HG03460 (cell line): Measurements from ENCODE around the gene SRC.

Source experiments
- ATAC-seq: cut with Tn5 transposase; IDR thresholded peaks from one replicate; pipeline ENCODE4 v1.9.1; 2021; ENCODE audit not compliant: unreplicated experiment

The SRC gene

DNA sequence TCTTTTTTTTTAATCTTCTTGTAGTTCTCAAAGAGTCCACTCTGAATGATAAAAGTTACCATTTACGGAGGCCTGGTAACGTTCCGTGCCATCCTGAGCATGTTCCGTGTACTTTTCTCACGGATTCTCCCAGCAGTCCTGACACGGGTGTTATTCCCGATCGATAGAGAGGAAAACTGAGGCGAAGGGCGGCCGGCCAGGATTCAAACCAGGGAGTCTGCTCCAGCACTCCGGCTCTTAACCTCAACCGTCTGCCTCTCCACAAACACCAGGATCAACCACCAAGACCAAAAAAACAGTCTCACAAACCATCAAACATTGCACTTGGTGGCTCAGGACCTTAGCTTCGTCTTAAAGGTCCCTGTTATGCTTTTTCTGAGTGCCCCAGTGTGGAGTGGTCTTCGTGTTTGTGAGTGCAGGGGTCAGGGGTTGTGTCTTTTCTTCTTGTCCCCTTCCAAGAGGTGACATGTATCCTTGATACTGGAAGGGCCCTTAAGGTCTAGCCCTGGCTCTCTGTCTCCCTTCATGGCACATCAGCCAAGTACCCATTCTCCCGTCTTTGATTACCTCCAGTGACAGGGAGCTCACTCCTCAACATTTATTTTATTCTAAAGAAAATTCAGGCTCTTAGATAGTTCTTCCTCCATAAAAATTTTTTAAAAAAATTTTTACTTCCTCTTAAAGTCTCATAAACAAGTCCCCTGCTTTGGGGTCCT is 35.1 kb downstream of the SRC start:
- ATAC-seq, result no peak

GRCh38 chr20:37381621-37382471 is 35.9 kb downstream of the SRC start:
- ATAC-seq, result no peak

DNA sequence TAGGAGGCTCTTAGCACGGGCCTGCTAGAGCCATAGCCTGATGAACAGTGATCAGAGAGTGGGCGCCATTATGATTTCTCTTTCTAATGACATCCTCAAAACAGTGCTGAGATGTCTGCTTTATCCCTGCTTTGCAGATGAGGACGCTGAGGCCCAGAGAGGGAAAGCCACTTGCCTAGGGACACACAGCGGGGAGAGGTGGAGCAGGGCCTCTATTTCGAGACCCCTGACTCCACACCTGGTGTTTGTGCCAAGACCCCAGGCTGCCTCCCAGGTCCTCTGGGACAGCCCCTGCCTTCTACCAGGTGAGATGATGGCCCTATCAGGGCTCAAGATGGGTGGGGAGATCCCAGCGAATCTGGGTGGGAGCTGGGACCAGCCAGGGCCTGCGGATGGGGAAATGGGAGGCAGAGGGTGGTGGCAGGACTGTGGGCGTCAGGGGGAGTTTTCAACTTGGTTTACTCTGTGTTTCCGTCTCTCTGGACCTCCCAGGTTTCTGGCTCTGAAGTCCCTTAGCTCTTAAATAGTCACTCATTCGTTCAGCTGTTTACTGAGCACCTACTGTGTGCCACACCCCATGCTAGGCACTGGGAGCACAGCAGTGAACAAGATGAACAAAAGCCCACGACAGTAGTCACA is 36.7 kb downstream of the SRC start:
- ATAC-seq, result no peak

DNA sequence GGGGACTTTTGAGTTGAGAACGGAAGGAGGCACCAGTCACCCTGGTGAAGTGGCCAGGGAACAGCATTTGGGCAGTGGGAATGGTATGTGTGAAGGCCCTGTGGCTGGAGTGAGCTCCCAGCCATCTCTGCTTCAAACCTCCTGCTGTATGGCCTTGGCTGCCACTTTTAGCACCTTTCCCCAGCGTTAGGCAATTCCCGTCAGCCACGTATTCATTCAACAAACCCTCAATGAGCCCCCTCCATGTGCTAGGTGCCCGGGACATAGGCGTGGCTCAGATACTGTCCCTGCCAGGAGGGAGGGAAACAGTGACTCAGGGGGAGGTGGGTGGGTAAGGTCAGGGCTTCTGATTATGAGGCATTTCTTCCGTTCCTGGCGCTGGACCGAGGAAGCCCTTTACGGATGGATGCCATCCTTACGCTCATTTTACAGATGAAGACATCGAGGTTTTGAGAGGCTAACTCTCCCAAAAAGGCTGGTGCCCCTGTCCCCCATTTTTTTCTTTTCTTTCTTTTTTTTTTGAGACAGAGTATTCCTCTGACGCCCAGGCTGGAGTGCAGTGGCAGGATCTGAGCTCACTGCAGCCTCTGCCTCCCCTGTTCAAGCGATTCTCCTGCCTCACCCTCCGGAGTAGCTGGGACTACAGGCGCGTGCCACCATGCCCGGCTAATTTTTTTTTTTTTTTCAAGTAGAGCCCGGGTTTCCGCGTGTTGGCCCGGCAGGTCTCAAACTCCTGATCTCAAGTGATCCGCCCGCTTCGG is 37.5 kb downstream of the SRC start:
- no peak for ATAC-seq

DNA sequence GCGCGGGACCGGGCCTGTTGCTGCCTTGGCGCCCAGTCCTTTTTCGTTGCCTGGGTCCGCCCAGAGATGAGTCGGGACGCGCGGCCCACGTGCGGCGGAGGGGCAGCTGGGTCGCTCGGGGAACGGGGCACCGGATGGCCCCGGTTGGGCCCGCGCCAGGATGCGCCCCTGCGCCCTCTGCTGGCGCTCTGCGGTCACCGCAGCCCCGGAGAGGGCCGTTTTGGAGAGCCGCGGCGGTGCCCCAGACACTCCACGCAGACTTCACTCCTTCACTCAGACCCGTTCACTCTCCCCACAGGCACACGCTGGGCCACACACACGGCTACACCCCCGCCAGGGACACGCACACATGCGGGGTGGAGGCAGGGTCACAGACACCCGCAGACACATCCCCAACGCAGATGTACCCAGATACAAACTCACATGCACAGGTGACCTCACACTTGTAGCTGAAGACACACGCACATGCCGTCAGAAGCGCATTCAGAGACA is 38.8 kb downstream of the SRC start:
- ATAC-seq, result no peak

GRCh38 chr20:37385176-37385575 is 39.2 kb downstream of the SRC start:
- ATAC-seq, result no peak

DNA sequence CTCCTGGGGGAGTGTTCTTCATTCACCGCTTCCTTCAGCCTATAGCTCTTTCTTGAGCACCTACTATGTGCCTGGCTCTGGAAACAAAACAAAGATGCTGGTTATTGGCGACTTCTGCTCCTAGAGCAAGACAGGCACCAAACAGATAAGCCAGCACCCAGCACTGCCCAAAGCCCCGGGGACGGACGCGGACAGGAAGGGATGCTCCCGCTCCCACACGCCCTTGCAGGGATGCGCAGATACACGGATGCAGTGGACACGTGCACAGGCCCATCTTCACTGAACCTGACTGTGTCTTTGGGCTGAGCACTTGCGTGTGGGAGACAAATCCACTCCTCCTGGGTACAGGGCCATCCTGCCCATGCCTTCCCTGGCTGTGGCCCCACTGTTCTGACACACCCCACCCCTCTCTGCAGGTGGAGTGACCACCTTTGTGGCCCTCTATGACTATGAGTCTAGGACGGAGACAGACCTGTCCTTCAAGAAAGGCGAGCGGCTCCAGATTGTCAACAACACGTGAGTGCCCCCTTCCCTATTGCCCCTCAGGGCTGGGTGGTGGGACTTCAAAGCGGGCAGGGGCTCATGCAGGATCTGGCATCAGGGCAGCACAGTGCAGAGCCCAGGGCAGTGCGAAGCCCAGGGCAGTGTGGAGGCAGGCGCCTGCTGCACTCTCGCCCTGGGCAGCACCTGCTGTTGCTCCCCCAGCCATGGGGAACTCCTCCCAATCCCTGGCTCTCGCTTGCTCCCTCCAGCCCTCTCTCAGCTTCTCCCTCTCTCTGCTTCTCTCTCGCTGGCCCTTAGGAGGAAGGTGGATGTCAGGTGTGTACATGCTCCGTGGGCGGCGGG is 39.9 kb downstream of the SRC start:
- ATAC-seq, result no peak

GRCh38 chr20:37386505-37387251 is 40.7 kb downstream of the SRC start:
- no peak for ATAC-seq

DNA sequence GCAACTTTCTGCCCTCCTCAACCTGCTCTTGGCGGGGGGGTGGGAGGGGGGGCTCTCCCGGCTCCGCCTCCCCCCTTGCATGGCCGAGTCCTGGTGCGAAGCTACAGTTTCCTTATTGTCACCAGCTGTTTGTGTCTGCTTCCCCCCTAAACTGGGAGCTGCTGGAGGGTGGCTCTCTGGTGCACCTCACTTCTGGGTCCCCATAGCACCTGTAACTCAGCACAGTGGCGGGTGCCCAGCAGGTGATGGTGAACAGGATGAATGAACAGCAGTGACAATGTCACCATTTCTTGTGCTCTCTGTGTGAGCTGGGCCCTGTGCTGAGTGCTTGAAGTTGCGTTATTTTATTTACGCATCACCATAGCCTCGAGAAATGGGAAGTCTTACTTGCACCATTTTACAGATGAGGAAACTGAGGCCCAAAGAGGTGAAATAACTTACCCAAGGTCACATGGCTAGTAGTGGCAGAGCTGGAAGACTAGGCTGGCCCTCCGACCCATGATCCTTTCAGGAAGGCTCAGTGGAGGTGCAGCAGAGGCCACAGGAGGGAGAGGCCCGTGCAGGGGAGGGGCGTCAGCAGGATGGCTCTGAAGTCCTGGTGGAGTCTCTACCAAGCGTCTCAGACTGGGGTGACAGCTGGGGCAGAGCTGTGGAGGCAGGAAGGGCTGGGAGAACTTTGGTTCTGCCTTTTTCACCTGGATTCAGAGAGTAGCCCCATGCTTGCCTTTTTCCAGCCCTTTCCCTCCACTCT is 41.8 kb downstream of the SRC start:
- no peak for ATAC-seq

- ATAC-seq, result no peak
Observed at GRCh38 chr20:37388831-37389230, 42.9 kb downstream of the SRC start.

DNA sequence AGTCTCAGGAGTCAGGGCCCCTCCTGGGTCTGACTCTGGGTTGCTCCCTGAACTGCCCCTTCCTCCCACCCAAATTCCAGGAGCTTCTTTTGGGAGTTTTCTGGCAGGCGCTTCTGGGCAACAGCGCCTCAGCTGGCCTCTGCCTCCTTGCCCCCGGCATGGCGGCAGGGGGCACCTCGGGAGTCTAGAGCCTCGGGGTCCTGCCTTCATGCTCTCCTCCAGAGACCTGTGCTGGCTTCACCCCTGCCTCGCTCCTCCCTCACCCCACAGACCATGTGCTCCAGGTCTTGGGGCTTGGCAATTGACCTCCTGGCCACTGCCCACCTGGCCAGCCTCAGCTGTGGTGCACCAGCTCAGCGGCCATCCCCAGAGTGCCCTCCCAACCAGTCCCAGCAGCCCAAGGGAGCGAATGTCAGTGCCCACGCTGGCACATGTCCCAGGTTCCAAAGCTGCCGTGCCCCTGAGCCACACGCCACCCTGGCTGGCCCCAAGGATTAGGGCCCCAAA is 43.4 kb downstream of the SRC start:
- no peak for ATAC-seq

DNA sequence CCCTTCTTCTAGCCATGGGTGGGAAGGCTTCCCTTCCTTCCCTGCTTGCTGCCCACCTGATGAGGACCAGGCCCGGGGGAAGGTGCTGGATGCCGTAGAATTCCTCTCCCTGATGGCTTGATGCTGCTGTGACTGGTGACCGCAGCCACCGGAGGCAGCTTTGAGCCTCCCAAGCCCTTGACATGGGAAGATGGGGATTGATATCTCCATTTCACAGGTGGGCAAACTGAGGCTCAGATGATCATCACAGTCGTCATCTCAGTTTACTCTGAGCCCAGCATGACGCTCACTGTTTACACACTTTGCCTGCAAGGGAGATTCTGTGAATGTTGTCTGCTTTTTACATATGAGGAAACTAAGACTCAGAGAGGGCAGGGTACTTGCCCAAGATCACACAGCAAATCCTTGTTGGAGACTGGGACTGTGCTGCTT is 43.9 kb downstream of the SRC start:
- no peak for ATAC-seq

GRCh38 chr20:37390503-37390890 is 44.6 kb downstream of the SRC start:
- ATAC-seq, result no peak

GRCh38 chr20:37390891-37391525 is 45.1 kb downstream of the SRC start:
- ATAC-seq, result no peak

DNA sequence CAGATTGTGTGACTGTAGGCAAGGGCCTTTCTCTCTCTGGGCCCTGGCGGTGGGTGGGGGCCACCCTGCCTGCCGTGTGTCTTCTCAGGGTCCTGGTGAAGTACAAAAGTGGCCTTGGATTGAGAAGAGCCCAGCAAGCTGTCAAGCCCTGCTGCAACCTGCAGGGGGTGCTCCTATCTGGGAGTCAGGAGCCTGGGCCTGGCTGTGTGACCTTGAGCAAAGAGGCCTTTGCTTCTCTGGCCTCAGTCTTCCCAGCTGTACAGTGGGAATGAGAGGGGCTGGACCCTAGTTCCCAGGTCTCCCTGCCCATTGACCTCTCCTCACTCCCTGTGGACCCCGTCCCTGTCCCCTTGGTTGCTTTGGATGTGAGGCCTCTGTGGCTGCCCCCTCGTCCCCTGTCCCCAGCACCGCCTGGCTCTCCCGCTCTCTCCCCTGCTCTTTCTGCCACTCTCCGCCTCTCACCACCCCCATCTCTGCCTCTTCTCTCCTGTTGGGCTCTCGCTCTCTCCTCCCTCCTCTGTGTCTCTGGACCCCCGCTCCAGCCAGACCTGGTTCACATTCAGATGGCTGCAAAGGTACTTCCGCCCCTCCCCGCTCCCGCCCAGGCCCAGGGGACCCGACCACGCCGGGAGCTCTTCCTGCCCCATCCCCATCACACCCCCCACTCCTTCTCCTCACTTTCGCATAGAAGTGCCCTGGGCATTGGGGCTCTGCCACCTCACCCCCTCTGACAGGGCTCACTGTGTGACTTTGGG is 46.7 kb downstream of the SRC start:
- ATAC-seq, result no peak

- ATAC-seq, result no peak
Observed at GRCh38 chr20:37393196-37393862, 47.4 kb downstream of the SRC start.
